CD1c-positive myeloid dendritic cell (primary cell): ENCODE data around the gene SNCAIP.
"Not testable (repeated sequence)": the region's sequence is repeated elsewhere in the genome, so short reads cannot be mapped to it uniquely, and the experiment has no call there.

ENCODE experiments used
- DNase-seq: peaks from one replicate; pipeline ENCODE4 v3.0.0-alpha.2; 2016; ENCODE audit errors: extremely low spot score

Gene SNCAIP

GRCh38 chr5:122314036-122314435 lies 2.0 kb downstream of the SNCAIP start:
- DNase-seq, result no peak

GRCh38 chr5:122315521-122315920 lies 3.5 kb downstream of the SNCAIP start:
- DNase-seq, result no peak

- DNase-seq, result no peak
These were observed 4.6 kb downstream of the SNCAIP start for GRCh38 chr5:122316656-122317055.

DNA sequence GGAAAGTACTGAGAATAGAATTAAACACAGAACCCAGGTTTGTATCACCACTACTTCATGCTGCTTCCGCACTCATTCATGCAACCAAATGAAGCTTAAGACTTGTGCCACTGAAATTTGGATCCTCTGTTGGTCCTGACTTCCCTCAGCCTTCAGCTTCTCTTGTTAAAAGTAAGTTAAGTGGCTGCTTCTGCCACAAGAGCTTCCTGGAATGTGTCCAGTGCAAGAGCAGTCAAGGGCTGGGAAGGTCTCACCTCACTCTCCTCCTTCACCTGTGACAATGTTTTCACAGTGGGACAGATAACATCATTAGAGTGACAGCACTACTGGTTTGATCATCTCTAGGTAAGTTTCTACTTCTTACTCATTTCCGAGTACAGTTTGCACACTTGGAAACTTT lies 7.9 kb downstream of the SNCAIP start:
- no peak for DNase-seq

GRCh38 chr5:122321921-122322320 lies 9.9 kb downstream of the SNCAIP start:
- DNase-seq, result no peak

GRCh38 chr5:122322801-122323548 lies 10.9 kb downstream of the SNCAIP start:
- DNase-seq, result no peak

GRCh38 chr5:122323738-122324137 lies 11.7 kb downstream of the SNCAIP start:
- no peak for DNase-seq

GRCh38 chr5:122327110-122327509 lies 15.1 kb downstream of the SNCAIP start:
- no peak for DNase-seq

- no peak for DNase-seq
These were observed 18.8 kb downstream of the SNCAIP start for GRCh38 chr5:122330881-122331280.

DNA sequence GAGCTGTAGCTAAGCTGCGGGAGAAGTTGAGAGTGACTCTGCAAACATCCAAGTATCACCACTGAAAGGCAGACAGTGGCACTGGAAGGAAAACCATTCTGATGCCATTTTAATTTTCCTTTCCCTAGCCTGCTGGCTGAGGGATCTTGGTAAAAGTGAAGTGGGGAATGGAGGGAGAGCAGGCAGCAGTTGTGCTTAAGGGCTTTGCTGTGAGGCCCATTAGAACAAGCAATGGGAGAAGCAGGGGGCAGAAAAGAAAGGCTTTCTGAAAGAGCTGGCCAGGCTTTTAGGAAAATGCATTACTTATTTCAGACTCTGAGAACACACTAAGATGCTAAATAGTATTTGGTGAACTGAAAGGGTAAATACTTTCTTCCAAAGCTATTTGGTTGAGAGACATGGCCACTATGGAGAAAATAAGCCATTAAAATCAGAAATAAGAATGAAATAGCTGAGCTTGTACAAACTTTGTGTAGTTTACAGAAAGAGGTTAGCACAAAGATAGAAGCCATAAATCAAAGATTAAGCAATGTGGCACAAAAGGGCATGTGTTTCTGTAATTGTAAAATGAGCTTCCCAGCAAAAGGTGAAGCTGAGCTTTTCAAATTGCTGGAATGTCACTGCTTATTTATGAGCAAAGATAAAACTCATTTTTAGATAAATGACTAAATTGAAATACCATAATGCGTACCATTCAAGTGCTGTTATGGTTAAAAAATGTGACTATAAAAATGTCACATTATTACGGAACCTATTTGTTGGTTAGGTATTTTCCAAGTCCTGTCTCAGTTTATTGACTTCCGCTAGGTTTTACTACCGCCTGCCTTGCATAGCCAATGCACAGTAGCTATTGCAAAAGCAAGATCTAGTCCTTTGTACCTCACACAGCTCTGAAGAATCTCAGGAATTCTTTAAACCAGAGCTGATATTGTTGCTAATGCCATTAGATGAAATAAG lies 20.8 kb downstream of the SNCAIP start:
- DNase-seq, result no peak

DNA sequence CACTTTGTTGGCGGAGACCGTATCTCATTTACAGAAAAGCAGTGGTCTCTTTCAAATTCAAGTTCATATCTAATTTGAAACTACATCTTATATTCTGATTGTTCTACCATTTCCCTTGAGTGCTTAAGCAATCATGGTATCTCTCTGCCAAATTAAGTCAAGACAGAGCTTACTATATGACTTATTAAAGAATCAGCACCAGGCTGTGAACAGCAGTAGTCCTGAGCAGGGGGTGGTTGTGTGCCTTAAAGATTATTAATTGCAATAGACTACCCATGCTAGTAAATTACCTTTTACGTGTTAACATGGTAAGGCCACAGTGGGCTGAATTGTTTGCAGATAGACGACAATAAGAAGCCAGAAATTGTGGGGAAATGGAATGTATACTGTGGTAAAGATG lies 21.5 kb downstream of the SNCAIP start:
- no peak for DNase-seq

- DNase-seq, result no peak
These were observed 27.6 kb downstream of the SNCAIP start for GRCh38 chr5:122339591-122339990.

DNA sequence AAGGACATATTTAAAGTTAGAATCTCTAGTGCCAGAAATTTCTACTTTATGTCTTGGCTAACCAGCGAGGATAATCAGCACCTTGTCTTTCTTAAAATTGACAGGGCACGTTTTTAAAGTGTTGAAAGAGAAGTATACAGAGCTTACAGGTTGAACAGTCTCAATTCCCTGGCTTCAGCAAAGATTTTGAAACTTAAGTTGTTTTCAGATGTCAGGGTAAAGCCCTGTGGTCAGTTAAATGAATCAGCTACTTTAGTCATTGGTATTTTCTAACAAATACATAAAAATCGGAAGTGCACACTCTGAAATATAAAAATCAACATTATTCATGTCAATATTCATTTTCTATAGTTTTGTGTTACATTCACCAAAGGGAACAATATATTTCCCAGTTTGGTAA lies 29.1 kb downstream of the SNCAIP start:
- no peak for DNase-seq

DNA sequence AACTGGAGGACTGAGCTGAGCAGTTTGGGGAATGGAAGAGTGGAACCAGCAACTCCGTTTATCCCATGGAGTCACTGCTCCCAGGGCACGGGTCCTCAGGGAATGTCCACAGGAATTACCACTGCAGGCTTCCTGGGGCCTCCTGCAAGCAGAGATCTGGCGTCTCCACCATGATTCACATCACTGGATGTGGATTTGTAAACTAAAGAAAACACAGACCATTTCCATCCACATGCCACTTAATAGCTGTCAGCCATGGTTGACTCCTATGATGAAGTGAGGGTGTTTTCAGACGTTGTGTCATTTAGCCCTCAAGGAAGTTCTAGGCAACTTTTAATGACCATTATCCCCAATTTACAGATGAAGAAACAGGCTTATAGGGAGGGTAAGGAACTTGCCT lies 30.2 kb downstream of the SNCAIP start:
- DNase-seq, result no peak

GRCh38 chr5:122346897-122347581 lies 35.0 kb downstream of the SNCAIP start:
- DNase-seq, result no peak

- no peak for DNase-seq
These were observed 38.5 kb downstream of the SNCAIP start for GRCh38 chr5:122350496-122350895.

DNA sequence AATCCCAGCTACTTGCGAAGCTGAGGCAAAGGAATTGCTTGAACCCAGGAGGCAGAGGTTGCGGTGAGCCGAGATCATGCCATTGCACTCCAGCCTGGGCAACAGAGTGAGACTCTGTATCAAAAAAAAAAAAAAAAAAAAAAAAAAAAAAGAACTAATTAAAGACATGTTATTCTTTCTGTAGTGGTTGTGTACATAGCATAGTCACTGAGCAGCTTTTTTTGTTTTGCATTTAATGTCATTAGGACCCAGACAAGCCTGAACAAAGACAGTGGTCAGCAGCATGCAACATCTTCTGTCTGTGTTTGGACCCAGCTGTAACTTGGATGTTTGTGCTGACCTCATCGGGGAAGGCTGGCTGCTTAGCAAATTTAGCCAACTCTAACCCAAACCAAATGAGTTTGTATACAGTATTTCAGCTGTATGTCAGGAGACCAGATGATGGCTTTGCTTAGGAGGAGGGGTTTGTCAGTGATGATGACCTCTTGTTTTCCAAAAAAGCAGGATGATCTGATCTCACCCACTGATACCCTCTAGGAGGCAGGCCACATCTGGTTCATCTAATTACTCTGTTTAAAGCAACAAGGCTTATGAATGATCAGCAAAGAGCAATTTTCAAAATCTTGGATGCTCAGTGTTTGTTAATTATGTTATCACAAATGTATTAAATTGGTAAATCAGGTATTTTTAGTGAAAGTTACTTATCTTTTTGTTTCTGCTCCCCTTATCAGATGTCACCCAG lies 39.5 kb downstream of the SNCAIP start:
- DNase-seq, result no peak

DNA sequence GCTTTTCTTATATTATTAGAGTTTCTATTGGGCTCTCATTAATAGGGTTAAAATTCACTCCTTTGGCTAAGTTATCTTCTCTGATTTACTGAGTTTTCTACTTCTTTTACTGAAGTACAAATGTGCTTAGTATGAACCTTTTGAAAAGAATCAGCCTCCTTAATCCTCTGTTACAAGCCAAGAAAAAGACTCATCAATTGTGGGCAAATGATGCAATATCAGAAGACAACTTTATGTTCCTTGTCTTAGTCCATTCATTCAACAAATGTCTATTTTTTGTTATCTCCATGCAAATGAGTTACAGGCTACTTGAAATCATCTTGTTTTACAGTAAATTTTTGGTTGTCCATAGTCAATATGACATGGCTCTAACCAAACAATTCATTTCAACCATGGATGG lies 40.3 kb downstream of the SNCAIP start:
- no peak for DNase-seq

GRCh38 chr5:122353361-122353760 lies 41.3 kb downstream of the SNCAIP start:
- DNase-seq, result not testable (repeated sequence)

DNA sequence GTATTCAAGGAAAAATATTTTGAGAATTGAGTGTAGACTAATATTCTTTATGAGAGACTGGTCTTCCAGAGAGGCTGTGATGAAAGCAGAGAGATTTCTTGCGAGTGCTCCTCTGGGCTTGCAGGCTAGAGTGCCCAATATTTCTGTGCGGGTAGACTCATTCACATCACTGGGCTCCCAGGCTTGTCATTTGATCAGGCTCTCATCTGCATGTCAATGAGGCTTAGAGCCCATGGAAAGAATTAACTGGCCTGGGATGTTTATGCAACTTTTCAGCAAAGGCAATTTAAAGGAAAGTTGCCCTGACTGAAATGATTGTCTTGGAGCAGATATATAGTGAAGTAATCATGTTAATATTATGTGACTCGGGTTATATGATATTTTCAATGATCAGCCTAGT lies 42.3 kb downstream of the SNCAIP start:
- DNase-seq, result no peak

DNA sequence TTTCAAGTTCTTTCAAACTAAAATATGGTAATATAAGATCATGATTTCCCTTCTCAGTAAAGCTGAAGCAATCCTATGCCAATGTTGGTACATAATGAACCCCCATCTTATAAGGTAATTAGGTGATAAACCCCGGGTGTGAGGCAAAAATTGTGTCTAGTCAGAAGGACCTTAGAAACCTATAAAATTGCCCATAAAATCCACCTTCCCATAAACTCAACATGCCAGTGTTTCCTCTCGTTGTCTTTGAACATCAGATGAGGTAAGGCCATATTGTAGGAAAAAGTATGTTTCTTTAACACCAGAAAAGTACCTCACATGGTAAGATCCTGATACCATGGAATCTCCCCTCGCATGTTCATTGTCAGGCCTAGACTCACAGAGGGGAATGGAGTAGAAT lies 43.3 kb downstream of the SNCAIP start:
- DNase-seq, result no peak

GRCh38 chr5:122356855-122357254 lies 44.8 kb downstream of the SNCAIP start:
- DNase-seq, result no peak
